Measurements from ENCODE around the gene NOB1.

GRCh38 chr16:69793526-69793925 lies 38.8 kb upstream of the NOB1 start:
- TF ChIP-seq CTCF (IDR thresholded peaks at IDR 0.05) (no peak), POLR2A (IDR thresholded peaks at IDR 0.05) (no peak), POLR2AphosphoS5 (IDR thresholded peaks at IDR 0.05) (no peak), EP300 (IDR thresholded peaks at IDR 0.05) (no peak)
